Activated naive CD4-positive, alpha-beta T cell treated with anti-CD3 and anti-CD28 coated beads, Interleukin-2, amount 10 ng/mL, durations not matched to agents 7 days and 5 days (primary cell): ENCODE results near the gene PLCG2.

Source experiments
- CTCF ChIA-PET: fragments of 350-600 bp; sonication (Branson Sonifier 250); formaldehyde crosslinking; loops from one replicate; lab custom pipeline; 2021; ENCODE audit warnings: antibody characterized with exemption; lab: Charles Lee
- DNase-seq: peaks from one replicate; pipeline ENCODE4 v3.0.0-alpha.2; 2020
- H3K27ac Mint-ChIP-seq: one replicate; pipeline ENCODE4 v1.8.0; 2021; ENCODE audit warnings: mild to moderate bottlenecking, moderate library complexity, mixed read lengths
- H3K27me3 Mint-ChIP-seq: one replicate; pipeline ENCODE4 v1.8.0; 2021; ENCODE audit warnings: mild to moderate bottlenecking, mixed read lengths
- H3K36me3 Mint-ChIP-seq: one replicate; pipeline ENCODE4 v1.8.0; 2021; ENCODE audit warnings: mixed read lengths
- H3K4me1 Mint-ChIP-seq: one replicate; pipeline ENCODE4 v1.8.0; 2021; ENCODE audit warnings: mixed read lengths
- H3K4me3 Mint-ChIP-seq: one replicate; pipeline ENCODE4 v1.8.0; 2021; ENCODE audit warnings: mild to moderate bottlenecking, moderate library complexity, mixed read lengths
- H3K9me3 Mint-ChIP-seq: one replicate; pipeline ENCODE4 v1.8.0; 2021; ENCODE audit warnings: mixed read lengths

The PLCG2 gene

DNA sequence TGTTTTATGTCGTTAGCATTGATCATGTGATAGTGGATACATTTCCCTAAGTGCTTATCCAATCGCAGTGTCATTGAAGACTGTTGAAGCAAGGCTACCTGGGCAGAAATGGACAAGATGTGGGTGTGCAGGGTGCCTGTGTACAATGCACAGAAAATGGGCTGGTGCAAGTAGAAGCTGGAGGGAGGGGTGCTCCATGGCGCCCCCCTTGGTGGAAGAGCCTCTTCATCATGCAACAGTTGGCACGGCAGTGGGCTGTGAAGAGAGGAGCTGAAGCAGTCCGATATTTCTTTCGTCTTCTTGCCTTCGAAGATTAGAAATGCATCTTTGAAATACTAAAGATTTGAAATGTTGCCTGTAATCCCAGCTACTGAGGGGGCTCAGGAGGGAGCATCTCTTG lies 100.5 kb downstream of the PLCG2 start:
- peak; percentile 36 for DNase-seq
- no peaks in the 10 kb centered on the region for H3K4me1 Mint-ChIP-seq
- no peak overlapping the region for H3K4me3 Mint-ChIP-seq
- no peaks in the 10 kb centered on the region for H3K27me3 Mint-ChIP-seq
- no peaks in the 10 kb centered on the region for H3K36me3 Mint-ChIP-seq
- no peak overlapping the region for H3K27ac Mint-ChIP-seq
- no peaks in the 10 kb centered on the region for H3K9me3 Mint-ChIP-seq
- CTCF ChIA-PET: interaction anchor here (0.6 to 1.8 kb wide), 6 partner anchors 9 to 139 kb away, joined by 3 to 4 read pairs (median 3); no protein-coding TSS in a partner anchor

DNA sequence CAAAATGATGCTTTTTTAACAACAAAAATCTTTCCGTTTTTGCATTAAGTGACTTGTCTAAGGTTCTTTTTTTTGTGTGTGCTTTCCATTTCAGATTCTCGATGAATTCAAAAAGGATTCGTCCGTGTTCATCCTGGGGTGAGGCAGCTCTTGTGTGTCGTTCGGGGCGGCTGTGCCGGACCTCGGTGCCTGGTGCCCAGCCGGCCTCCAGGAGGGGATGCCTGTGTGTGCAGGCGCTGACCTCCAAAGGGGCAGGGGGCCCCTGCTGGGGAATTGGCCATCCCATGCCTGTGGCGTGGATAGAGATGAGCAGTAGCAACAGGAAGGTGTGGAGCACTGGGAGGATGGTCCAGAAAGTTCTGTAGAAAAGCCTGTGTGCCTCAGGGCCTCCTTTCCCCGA lies 101.7 kb downstream of the PLCG2 start:
- no peaks in the 10 kb centered on the region for H3K27me3 Mint-ChIP-seq
- no peaks in the 10 kb centered on the region for H3K4me1 Mint-ChIP-seq
- H3K27ac Mint-ChIP-seq: no peak overlapping the region
- CTCF ChIA-PET: no interaction called here
- DNase-seq: no peak
- H3K9me3 Mint-ChIP-seq: no peaks in the 10 kb centered on the region
- no peak overlapping the region for H3K4me3 Mint-ChIP-seq
- H3K36me3 Mint-ChIP-seq: no peaks in the 10 kb centered on the region

DNA sequence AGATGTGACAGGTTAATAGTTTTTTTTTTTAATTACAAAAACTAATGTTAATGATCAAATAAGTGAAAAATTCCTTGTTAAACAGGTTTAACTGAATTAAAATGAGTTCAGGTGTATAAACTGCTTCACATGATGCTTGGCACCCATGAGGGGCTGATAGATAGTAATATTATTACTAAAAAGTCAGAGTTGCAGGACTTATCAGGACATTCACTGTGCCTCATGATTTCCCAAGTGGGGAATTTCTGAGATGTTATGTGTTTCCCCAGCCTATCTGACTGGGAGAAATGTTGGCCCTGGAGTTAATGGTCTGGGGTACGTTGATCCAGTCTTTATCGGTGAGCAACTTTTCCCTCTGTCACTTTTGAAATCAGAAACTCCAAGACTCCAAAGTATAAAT lies 102.1 kb downstream of the PLCG2 start:
- CTCF ChIA-PET: no interaction called here
- no peaks in the 10 kb centered on the region for H3K9me3 Mint-ChIP-seq
- H3K36me3 Mint-ChIP-seq: no peaks in the 10 kb centered on the region
- no peak for DNase-seq
- no peaks in the 10 kb centered on the region for H3K27me3 Mint-ChIP-seq
- no peak overlapping the region for H3K27ac Mint-ChIP-seq
- no peak overlapping the region for H3K4me3 Mint-ChIP-seq
- no peaks in the 10 kb centered on the region for H3K4me1 Mint-ChIP-seq

DNA sequence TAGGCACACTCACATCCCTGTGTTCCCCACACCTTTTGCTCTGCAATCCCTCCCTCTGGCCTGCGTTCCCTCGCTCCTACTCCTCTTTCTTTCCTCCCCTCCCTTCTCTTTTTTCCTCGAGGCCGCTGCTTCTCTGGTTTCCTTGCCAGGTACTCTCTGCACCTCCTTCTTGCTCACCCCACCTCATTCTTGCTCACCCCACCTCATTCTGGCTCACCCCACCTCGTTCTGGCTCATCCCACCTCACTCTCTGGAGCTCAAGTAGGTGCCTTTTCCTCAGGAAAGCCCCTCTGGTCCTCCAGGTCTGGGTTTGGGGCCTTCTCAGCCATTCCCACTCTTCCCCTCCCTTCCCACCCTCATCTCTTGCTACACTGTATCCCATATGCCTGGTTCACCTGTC lies 103.5 kb downstream of the PLCG2 start:
- CTCF ChIA-PET: interaction anchor here (1.0 kb wide), 1 partner anchor 9 kb away, joined by 5 read pairs; no protein-coding TSS in a partner anchor
- Mint-ChIP-seq H3K27ac (no peak overlapping the region), H3K9me3 (no peaks in the 10 kb centered on the region), H3K27me3 (no peaks in the 10 kb centered on the region), H3K4me1 (no peaks in the 10 kb centered on the region), H3K36me3 (no peaks in the 10 kb centered on the region), H3K4me3 (no peak overlapping the region)
- DNase-seq: no peak

DNA sequence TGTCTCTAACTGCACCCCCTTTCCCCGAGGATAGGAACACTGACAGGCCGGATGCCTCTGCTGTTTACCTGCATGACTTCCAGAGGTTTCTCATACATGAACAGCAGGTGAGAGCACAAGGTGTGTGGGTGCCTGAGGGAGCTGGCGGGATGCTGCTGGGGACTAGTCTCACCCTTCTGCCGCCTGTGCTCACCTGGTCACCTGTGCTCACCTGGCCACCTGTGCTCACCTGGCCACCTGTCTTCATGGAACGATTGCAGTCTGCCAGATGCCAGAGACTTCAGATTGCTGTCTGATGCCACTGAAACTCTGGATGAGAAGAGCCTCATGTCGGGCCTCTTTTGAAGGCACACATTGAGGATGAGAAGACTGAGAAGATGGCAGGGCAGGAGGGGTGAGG lies 104.1 kb downstream of the PLCG2 start:
- Mint-ChIP-seq H3K4me1 (no peaks in the 10 kb centered on the region), H3K4me3 (no peak overlapping the region), H3K27me3 (no peaks in the 10 kb centered on the region), H3K9me3 (no peaks in the 10 kb centered on the region), H3K36me3 (no peaks in the 10 kb centered on the region), H3K27ac (no peak overlapping the region)
- CTCF ChIA-PET: no interaction called here
- no peak for DNase-seq

DNA sequence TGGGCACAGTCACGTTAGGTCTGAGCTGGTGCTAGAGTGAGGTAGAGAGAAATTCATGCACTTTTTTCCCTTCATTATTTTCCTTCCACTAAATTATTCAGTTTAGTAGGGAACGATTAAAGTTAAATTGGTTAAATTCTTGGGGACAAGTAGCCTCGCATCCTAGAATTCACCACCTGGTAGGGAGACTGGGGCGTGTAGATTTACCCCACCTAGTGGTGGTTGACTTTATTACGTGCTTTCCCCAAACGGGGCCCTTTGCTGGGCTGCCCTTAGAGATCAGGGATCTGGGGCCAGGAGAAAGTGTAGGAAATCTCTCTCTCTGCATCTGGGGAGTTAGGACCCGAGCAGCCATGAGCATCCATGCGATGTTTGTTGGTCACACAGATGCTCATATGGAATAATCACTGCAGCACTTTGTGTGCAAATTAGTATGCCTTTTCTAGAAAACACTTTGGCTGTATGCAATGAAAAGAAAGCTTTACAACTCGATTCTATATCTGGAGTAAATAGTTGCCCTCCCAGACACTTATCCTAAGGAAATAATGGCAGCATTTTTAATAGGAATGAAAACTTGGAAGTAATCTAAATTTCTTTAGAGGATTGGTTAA lies 107.0 kb downstream of the PLCG2 start:
- DNase-seq: peak; percentile 33
- CTCF ChIA-PET: interaction anchor here (0.7 to 4.3 kb wide), 12 partner anchors 10 to 118 kb away, joined by 3 to 29 read pairs (median 4); no protein-coding TSS in a partner anchor
- Mint-ChIP-seq H3K27me3 (no peaks in the 10 kb centered on the region), H3K9me3 (no peaks in the 10 kb centered on the region), H3K36me3 (no peaks in the 10 kb centered on the region), H3K4me3 (no peak overlapping the region), H3K4me1 (no peaks in the 10 kb centered on the region), H3K27ac (no peak overlapping the region)

DNA sequence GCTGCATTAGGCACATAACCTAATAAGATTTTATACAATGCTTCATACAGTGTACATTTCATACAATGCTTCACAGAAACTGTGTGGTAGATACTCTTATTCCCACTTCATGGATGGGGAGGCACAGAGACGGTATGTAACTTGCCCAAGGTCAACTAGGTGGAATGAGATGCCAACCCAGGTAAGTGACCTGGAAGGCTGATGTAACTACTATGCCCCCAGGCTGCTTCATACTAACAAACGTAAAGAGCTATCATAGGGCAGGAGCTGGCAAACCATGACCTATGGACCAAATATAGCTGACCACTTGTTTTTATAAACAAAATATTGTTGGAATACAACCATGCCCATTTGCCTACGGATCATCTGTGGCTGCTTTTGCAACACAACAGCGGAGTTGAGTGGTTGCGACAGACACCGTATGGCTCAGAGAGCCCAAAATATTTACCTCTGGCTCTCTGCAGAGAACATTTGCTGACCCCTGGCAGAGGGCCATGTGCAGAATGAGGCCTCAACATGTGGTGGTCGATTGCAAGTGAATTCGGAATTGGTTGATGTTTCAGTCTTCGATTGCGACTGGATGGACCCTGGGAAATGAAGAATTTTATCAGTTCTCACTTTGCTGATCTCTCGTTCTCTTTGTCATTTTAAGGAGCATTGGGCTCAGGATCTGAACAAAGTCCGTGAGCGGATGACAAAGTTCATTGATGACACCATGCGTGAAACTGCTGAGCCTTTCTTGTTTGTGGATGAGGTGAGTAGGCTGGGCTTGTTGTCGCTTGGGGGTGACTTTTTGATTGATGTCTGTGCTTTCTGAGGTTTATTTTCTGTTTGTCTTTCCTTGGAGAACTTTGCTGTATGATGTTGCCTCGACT lies 109.7 kb downstream of the PLCG2 start:
- no peak for DNase-seq
- H3K36me3 Mint-ChIP-seq: no peaks in the 10 kb centered on the region
- no peaks in the 10 kb centered on the region for H3K4me1 Mint-ChIP-seq
- CTCF ChIA-PET: interaction anchor here (1.0 to 4.3 kb wide), 6 partner anchors 9 to 340 kb away, joined by 3 to 29 read pairs (median 4); no protein-coding TSS in a partner anchor
- no peaks in the 10 kb centered on the region for H3K9me3 Mint-ChIP-seq
- H3K27me3 Mint-ChIP-seq: no peaks in the 10 kb centered on the region
- H3K4me3 Mint-ChIP-seq: no peak overlapping the region
- no peak overlapping the region for H3K27ac Mint-ChIP-seq

DNA sequence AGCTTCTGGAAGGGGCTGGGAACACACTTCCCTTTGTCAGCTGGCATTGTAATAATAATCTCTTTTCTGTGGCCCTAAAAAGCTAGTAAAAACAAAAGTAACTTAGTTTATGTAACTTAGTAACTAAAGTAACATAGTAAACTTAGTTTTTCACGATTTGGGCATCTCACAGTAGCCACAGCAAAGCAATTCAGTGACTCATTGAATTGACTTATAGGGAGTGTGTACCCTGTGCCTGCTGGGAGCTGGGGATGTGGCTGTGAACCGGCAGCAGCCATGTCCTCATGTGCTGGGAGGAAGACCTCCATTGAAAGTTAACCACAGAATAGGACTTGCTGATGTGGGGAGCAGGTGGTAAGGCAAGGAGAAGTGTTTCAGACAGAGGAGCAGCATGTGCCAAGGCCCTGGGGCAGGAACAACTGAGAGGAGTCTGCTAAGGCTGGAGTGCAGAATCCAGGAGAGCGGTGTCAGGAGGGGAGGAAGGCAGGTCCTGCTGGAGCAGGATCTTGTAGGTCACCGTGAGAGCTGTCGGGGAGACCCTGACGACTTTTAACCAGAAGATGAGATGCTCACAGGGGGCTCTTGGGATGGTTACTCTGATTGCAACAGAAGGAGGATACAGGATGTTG lies 112.8 kb downstream of the PLCG2 start:
- Mint-ChIP-seq H3K4me1 (no peaks in the 10 kb centered on the region), H3K27me3 (no peaks in the 10 kb centered on the region), H3K9me3 (no peaks in the 10 kb centered on the region), H3K4me3 (no peak overlapping the region), H3K27ac (no peak overlapping the region), H3K36me3 (no peaks in the 10 kb centered on the region)
- CTCF ChIA-PET: interaction anchor here (1.5 to 6.3 kb wide), 2 partner anchors 10 to 339 kb away, joined by 7 to 29 read pairs; no protein-coding TSS in a partner anchor
- DNase-seq: no peak

DNA sequence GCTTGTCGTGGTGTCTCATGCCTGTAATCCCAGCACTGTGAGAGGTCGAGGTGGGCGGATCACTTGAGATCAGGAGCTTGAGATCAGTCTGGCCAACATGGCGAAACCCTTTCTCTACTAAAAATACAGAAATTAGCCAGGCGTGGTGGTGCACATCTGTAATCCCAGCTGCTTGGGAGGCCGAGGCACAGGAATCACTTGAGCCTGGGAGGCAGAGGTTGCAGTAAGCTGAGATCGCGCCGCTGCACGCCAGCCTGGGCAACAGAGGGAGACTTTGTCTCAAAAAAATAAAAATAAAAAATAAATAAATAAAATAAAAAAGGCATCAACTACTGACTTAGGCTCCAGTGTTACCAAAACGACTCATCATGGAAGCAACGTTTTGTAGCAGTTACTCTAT lies 115.5 kb downstream of the PLCG2 start:
- no peak for DNase-seq
- Mint-ChIP-seq H3K27me3 (no peaks in the 10 kb centered on the region), H3K27ac (no peak overlapping the region), H3K4me1 (no peaks in the 10 kb centered on the region), H3K9me3 (no peaks in the 10 kb centered on the region), H3K4me3 (no peak overlapping the region), H3K36me3 (no peaks in the 10 kb centered on the region)
- CTCF ChIA-PET: interaction anchor here (1.5 to 6.3 kb wide), 2 partner anchors 20 to 336 kb away, joined by 5 to 29 read pairs; no protein-coding TSS in a partner anchor

DNA sequence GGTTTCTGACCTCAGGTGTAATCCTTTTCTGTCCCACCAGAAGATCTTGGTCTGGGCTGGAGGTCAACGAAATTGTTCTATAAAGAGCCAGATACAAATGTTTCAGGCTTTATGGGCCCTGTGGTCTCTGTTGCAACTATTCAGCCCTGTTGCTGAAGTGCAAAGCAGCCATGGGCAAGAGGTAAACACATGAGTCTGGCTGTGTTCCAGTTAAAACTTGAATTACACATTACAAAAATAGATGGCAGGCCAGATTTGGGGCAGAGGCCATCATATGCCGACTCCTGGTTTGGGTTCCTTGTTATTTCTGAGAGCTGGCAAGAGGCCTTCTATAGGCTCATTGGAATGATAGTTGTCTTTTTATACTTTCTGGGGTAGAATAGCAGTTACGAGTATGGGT lies 117.8 kb downstream of the PLCG2 start:
- Mint-ChIP-seq H3K4me3 (no peak overlapping the region), H3K36me3 (no peaks in the 10 kb centered on the region), H3K27me3 (no peaks in the 10 kb centered on the region), H3K9me3 (no peaks in the 10 kb centered on the region), H3K4me1 (no peaks in the 10 kb centered on the region), H3K27ac (no peak overlapping the region)
- CTCF ChIA-PET: interaction anchor here (1.6 kb wide), 1 partner anchor 133 kb away, joined by 4 read pairs; no protein-coding TSS in a partner anchor
- DNase-seq: no peak

DNA sequence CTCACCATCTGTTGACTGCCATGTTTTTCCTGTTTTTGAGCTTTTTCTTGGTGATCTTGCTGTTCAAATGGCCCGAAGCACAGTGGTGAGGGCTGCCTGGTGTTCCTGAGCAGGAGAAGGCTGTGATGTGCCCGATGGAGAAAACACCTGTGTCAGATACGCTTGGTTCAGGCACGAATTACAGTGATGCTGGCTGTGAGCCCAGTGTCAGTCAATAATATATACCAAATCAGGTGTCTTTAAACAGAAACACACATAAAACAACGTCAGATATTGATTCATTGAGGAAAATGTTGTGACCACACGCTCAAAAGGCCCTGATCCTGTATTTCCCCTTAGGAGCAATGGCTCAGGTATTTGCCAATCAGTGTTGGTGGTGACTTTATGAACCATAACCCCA lies 120.5 kb downstream of the PLCG2 start:
- no peak overlapping the region for H3K27ac Mint-ChIP-seq
- peaks cover 2% of the 10 kb centered on the region for H3K9me3 Mint-ChIP-seq
- H3K4me3 Mint-ChIP-seq: no peak overlapping the region
- H3K4me1 Mint-ChIP-seq: no peaks in the 10 kb centered on the region
- DNase-seq: no peak
- CTCF ChIA-PET: no interaction called here
- H3K36me3 Mint-ChIP-seq: no peaks in the 10 kb centered on the region
- H3K27me3 Mint-ChIP-seq: no peaks in the 10 kb centered on the region

DNA sequence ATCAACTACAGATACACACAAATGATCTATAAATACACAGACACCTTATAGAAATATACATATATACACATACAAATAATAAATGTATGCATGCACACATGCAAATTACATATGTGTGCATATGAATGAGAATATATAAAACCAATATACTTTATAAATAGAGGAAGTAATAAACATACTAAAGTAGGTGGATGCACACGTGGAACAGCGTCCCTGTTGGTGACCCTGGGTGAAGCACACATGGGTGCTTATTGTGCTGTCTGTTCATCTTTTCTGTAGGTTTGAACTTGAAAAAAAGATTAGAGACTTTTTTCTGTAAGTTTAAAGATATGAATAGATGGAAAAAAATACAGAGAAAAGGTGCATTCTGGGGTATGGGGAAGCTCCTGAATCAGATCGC lies 120.9 kb downstream of the PLCG2 start:
- peaks cover 2% of the 10 kb centered on the region for H3K9me3 Mint-ChIP-seq
- no peaks in the 10 kb centered on the region for H3K27me3 Mint-ChIP-seq
- H3K36me3 Mint-ChIP-seq: no peaks in the 10 kb centered on the region
- no peak overlapping the region for H3K27ac Mint-ChIP-seq
- H3K4me1 Mint-ChIP-seq: no peaks in the 10 kb centered on the region
- CTCF ChIA-PET: no interaction called here
- no peak overlapping the region for H3K4me3 Mint-ChIP-seq
- no peak for DNase-seq

DNA sequence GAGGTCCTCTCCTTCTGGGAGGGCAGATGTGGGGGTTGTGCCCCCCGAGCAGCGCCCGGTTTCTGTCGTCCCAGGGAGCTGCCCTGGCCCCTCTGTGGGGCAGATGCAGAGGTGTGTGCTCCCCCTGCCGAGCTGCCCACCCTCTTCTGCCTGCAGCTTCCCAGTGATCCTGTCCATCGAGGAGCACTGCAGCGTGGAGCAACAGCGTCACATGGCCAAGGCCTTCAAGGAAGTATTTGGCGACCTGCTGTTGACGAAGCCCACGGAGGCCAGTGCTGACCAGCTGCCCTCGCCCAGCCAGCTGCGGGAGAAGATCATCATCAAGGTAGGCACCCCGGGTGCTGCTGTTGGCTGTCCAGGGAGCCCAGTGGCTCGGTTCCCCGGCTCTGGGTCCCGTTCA lies 121.4 kb downstream of the PLCG2 start:
- Mint-ChIP-seq H3K36me3 (no peaks in the 10 kb centered on the region), H3K9me3 (peaks cover 2% of the 10 kb centered on the region), H3K27ac (no peak overlapping the region), H3K27me3 (no peaks in the 10 kb centered on the region), H3K4me1 (no peaks in the 10 kb centered on the region), H3K4me3 (no peak overlapping the region)
- DNase-seq: no peak
- CTCF ChIA-PET: no interaction called here

DNA sequence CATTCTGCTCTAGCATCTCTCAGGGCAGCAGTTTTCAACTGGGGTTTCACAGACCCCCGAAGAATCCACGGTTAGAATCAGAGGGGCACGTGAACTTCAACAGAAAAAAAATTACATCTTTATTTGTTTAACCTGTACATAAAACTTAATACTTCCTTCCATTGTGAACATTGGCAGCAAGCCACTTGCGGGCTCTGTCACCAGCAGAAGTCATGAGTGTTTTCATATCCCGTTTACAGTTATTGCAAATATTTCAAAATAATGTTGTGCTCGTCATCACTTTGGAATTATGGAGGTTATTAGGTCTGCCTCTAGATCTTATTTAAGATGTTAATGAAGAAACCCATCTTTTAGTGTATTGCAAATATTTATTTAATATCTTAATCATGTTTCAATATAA lies 122.4 kb downstream of the PLCG2 start:
- CTCF ChIA-PET: interaction anchor here (1.0 to 2.0 kb wide), 3 partner anchors 10 to 160 kb away, joined by 3 to 8 read pairs (median 7); no protein-coding TSS in a partner anchor
- no peak overlapping the region for H3K4me3 Mint-ChIP-seq
- no peaks in the 10 kb centered on the region for H3K27me3 Mint-ChIP-seq
- H3K36me3 Mint-ChIP-seq: no peaks in the 10 kb centered on the region
- no peak for DNase-seq
- H3K27ac Mint-ChIP-seq: no peak overlapping the region
- peaks cover 2% of the 10 kb centered on the region for H3K9me3 Mint-ChIP-seq
- no peaks in the 10 kb centered on the region for H3K4me1 Mint-ChIP-seq
